CD4-positive, CD25-positive, alpha-beta regulatory T cell (primary cell): ENCODE measurements around the gene MROH8. TPM values are rescaled to one million over a fixed set of nuclear protein-coding genes. Genes with fewer than 3 reads are reported as not detected.
"Not testable (repeated sequence)": the region's sequence is repeated elsewhere in the genome, so short reads cannot be mapped to it uniquely, and the experiment has no call there.

ENCODE experiments used
- ATAC-seq, 2 donors: fragments of 150-1000 bp; cut with Tn5 transposase; one replicate each; pipeline ENCODE4 v1.10.0; 2021; ENCODE audit warnings: low read depth in 2 of 2, moderate number of reproducible peaks in 2 of 2, moderate library complexity in 1 of 2
- DNase-seq, 3 donors: peaks; one replicate each; pipeline versions ENCODE4 v3.0.0 to v3.0.0-alpha.2; 2012 to 2022; ENCODE audit warnings: mixed read lengths in 1 of 3
- H3K27ac ChIP-seq: one replicate; pipeline ENCODE4 v1.7.0; 2013; ENCODE audit warnings: mild to moderate bottlenecking, low read length; ENCODE audit not compliant: insufficient read depth, poor library complexity, severe bottlenecking
- H3K27me3 ChIP-seq: one replicate; pipeline ENCODE4 v1.7.0; 2013; ENCODE audit warnings: low read length; ENCODE audit not compliant: control insufficient read depth, insufficient read depth
- H3K36me3 ChIP-seq: one replicate; pipeline ENCODE4 v1.7.0; 2013; ENCODE audit warnings: mild to moderate bottlenecking, low read length, moderate library complexity; ENCODE audit not compliant: control insufficient read depth, insufficient read depth
- H3K4me1 ChIP-seq: 2 replicates; pipeline ENCODE4 v1.7.0; 2013; ENCODE audit warnings: mild to moderate bottlenecking, low read length; ENCODE audit not compliant: insufficient read depth, control insufficient read depth, poor library complexity, severe bottlenecking
- H3K4me3 ChIP-seq: one replicate; pipeline ENCODE4 v1.7.0; 2013; ENCODE audit warnings: low read depth, mild to moderate bottlenecking, low read length, moderate library complexity
- H3K9me3 ChIP-seq, 2 experiments: 1 replicate in 1 of 2; 2 replicates in 1 of 2; pipeline ENCODE4 v1.7.0; 2013; ENCODE audit warnings: low read length in 2 of 2, mild to moderate bottlenecking in 1 of 2, moderate library complexity in 1 of 2; ENCODE audit not compliant: control insufficient read depth in 2 of 2
- H3K27ac Mint-ChIP-seq, 3 donors: one replicate each; pipeline ENCODE4 v1.8.0; 2020 to 2022; ENCODE audit warnings: mild to moderate bottlenecking in 3 of 3, mixed read lengths in 3 of 3, moderate library complexity in 2 of 3
- H3K27me3 Mint-ChIP-seq: one replicate; pipeline ENCODE4 v1.8.0; 2022; ENCODE audit warnings: mild to moderate bottlenecking, mixed read lengths
- H3K36me3 Mint-ChIP-seq: one replicate; pipeline ENCODE4 v1.8.0; 2020; ENCODE audit warnings: mixed read lengths
- H3K4me1 Mint-ChIP-seq, 4 donors: one replicate each; pipeline ENCODE4 v1.8.0; 2020 to 2022; ENCODE audit warnings: mixed read lengths in 4 of 4, mild to moderate bottlenecking in 1 of 4
- H3K4me3 Mint-ChIP-seq, 4 donors: one replicate each; pipeline ENCODE4 v1.8.0; 2020 to 2022; ENCODE audit warnings: mild to moderate bottlenecking in 4 of 4, mixed read lengths in 4 of 4, moderate library complexity in 3 of 4
- H3K9me3 Mint-ChIP-seq, 7 donors: one replicate each; pipeline ENCODE4 v1.8.0; 2020 to 2022; ENCODE audit warnings: mixed read lengths in 7 of 7, mild to moderate bottlenecking in 3 of 7, moderate library complexity in 2 of 7
- polyA plus RNA-seq, 4 donors: library from polyadenylated mRNA; unstranded; fragments of 300-500 nt; fragmentation: Illumina TruSeq; gene quantifications; one replicate each; pipeline ENCODE4 v1.2.3, GENCODE V29; 2021
- total RNA-seq: library from RNA; stranded (reverse); gene quantifications from one replicate; pipeline ENCODE4 v1.2.3, GENCODE V29; 2022

The MROH8 gene
- total and polyA plus RNA-seq, 5 donors from 2014 or later, result 0.73 to 1.4 (median 0.85) TPM; not detected in 1

GRCh38 chr20:37152284-37152683 is 27.1 kb downstream of the MROH8 start:
- Mint-ChIP-seq H3K9me3 (no peaks in the 10 kb centered on the region), H3K36me3 (peaks cover 5% of the 10 kb centered on the region), H3K4me3 (no peak overlapping the region), H3K27me3 (no peaks in the 10 kb centered on the region), H3K27ac (peak overlapping the region in 1 of 3 donors; percentile 18), H3K4me1 (no peaks in the 10 kb centered on the region)
- DNase-seq, result no peak
- Histone ChIP-seq H3K27me3 (no peaks in the 10 kb centered on the region), H3K4me1 (no peaks in the 10 kb centered on the region), H3K4me3 (no peak overlapping the region), H3K27ac (no peak overlapping the region), H3K36me3 (no peaks in the 10 kb centered on the region), H3K9me3 (no peaks in the 10 kb centered on the region)
- no peak for ATAC-seq

- no peak for ATAC-seq
- H3K4me1 Mint-ChIP-seq, result no peaks in the 10 kb centered on the region
- Histone ChIP-seq H3K4me1 (no peaks in the 10 kb centered on the region), H3K4me3 (no peak overlapping the region), H3K36me3 (no peaks in the 10 kb centered on the region), H3K27ac (no peak overlapping the region), H3K27me3 (no peaks in the 10 kb centered on the region), H3K9me3 (no peaks in the 10 kb centered on the region)
- no peak for DNase-seq
- no peaks in the 10 kb centered on the region for H3K27me3 Mint-ChIP-seq
- peaks cover 8% of the 10 kb centered on the region for H3K36me3 Mint-ChIP-seq
- no peak overlapping the region for H3K27ac Mint-ChIP-seq
- no peaks in the 10 kb centered on the region for H3K9me3 Mint-ChIP-seq
- H3K4me3 Mint-ChIP-seq, result no peak overlapping the region
Observed at GRCh38 chr20:37151529-37151928, 27.8 kb downstream of the MROH8 start.

- not testable (repeated sequence) for H3K4me3 Mint-ChIP-seq, H3K36me3 ChIP-seq, ATAC-seq, H3K27me3 ChIP-seq, DNase-seq, H3K27me3 Mint-ChIP-seq, H3K4me1 Mint-ChIP-seq, H3K4me3 ChIP-seq, H3K4me1 ChIP-seq, H3K9me3 Mint-ChIP-seq, H3K36me3 Mint-ChIP-seq, H3K27ac Mint-ChIP-seq, H3K9me3 ChIP-seq, H3K27ac ChIP-seq
Observed at GRCh38 chr20:37150864-37151263, 28.5 kb downstream of the MROH8 start.

GRCh38 chr20:37147250-37147649 is 32.1 kb downstream of the MROH8 start:
- Histone ChIP-seq H3K36me3 (no peaks in the 10 kb centered on the region), H3K4me3 (no peak overlapping the region), H3K4me1 (no peaks in the 10 kb centered on the region), H3K9me3 (no peaks in the 10 kb centered on the region), H3K27me3 (no peaks in the 10 kb centered on the region), H3K27ac (no peak overlapping the region)
- Mint-ChIP-seq H3K36me3 (peaks cover 7% of the 10 kb centered on the region), H3K27me3 (no peaks in the 10 kb centered on the region), H3K27ac (no peak overlapping the region), H3K9me3 (no peaks in the 10 kb centered on the region), H3K4me3 (no peak overlapping the region), H3K4me1 (no peaks in the 10 kb centered on the region)
- no peak for DNase-seq
- no peak for ATAC-seq

GRCh38 chr20:37144856-37145404 is 34.4 kb downstream of the MROH8 start:
- no peak overlapping the region for H3K4me3 Mint-ChIP-seq
- no peak overlapping the region for H3K27ac Mint-ChIP-seq

GRCh38 chr20:37142708-37143107 is 36.6 kb downstream of the MROH8 start:
- no peaks in the 10 kb centered on the region for H3K4me1 Mint-ChIP-seq
- H3K27ac Mint-ChIP-seq, result no peak overlapping the region
- H3K36me3 ChIP-seq, result no peaks in the 10 kb centered on the region
- ATAC-seq (no peak), DNase-seq (no peak)
- no peak overlapping the region for H3K4me3 Mint-ChIP-seq
- no peaks in the 10 kb centered on the region for H3K27me3 Mint-ChIP-seq
- no peak overlapping the region for H3K27ac ChIP-seq
- no peak overlapping the region for H3K4me3 ChIP-seq
- H3K9me3 Mint-ChIP-seq, result no peaks in the 10 kb centered on the region
- H3K27me3 ChIP-seq, result no peaks in the 10 kb centered on the region
- H3K9me3 ChIP-seq, result no peaks in the 10 kb centered on the region
- no peaks in the 10 kb centered on the region for H3K4me1 ChIP-seq
- H3K36me3 Mint-ChIP-seq, result peaks cover 3% of the 10 kb centered on the region

More at GRCh38 chr20:37144856-37145404, 34.4 kb downstream of the MROH8 start:
- Mint-ChIP-seq H3K4me1 (no peaks in the 10 kb centered on the region), H3K36me3 (peaks cover 3% of the 10 kb centered on the region), H3K27me3 (no peaks in the 10 kb centered on the region), H3K9me3 (no peaks in the 10 kb centered on the region)
- H3K4me3 ChIP-seq, result no peak overlapping the region
- H3K36me3 ChIP-seq, result no peaks in the 10 kb centered on the region
- H3K4me1 ChIP-seq, result no peaks in the 10 kb centered on the region
- DNase-seq (no peak), ATAC-seq (no peak)
- H3K27ac ChIP-seq, result no peak overlapping the region
- H3K9me3 ChIP-seq, result no peaks in the 10 kb centered on the region
- no peaks in the 10 kb centered on the region for H3K27me3 ChIP-seq

- no peak for ATAC-seq
- H3K27ac ChIP-seq, result no peak overlapping the region
- Mint-ChIP-seq H3K27me3 (no peaks in the 10 kb centered on the region), H3K4me3 (no peak overlapping the region), H3K9me3 (no peaks in the 10 kb centered on the region), H3K4me1 (peaks cover 0 to under 1% (median 0%) of the 10 kb centered on the region in 4 donors), H3K36me3 (no peaks in the 10 kb centered on the region), H3K27ac (no peak overlapping the region)
- no peaks in the 10 kb centered on the region for H3K36me3 ChIP-seq
- no peaks in the 10 kb centered on the region for H3K9me3 ChIP-seq
- no peaks in the 10 kb centered on the region for H3K27me3 ChIP-seq
- H3K4me1 ChIP-seq, result no peaks in the 10 kb centered on the region
- no peak for DNase-seq
- H3K4me3 ChIP-seq, result no peak overlapping the region
Observed at GRCh38 chr20:37137547-37137946, 41.8 kb downstream of the MROH8 start.

GRCh38 chr20:37133952-37134351 is 45.4 kb downstream of the MROH8 start:
- H3K27me3 ChIP-seq, result no peaks in the 10 kb centered on the region
- Mint-ChIP-seq H3K9me3 (no peaks in the 10 kb centered on the region), H3K36me3 (no peaks in the 10 kb centered on the region), H3K4me1 (peaks cover 0 to 9% (median 5%) of the 10 kb centered on the region in 4 donors), H3K27ac (no peak overlapping the region), H3K4me3 (no peak overlapping the region), H3K27me3 (no peaks in the 10 kb centered on the region)
- H3K27ac ChIP-seq, result no peak overlapping the region
- DNase-seq (no peak), ATAC-seq (no peak)
- H3K9me3 ChIP-seq, result no peaks in the 10 kb centered on the region
- H3K36me3 ChIP-seq, result no peaks in the 10 kb centered on the region
- no peaks in the 10 kb centered on the region for H3K4me1 ChIP-seq
- no peak overlapping the region for H3K4me3 ChIP-seq
